Measurements from ENCODE around the gene AK9.
"Not testable (repeated sequence)": the region's sequence is repeated elsewhere in the genome, so short reads cannot be mapped to it uniquely, and the experiment has no call there.

AK9 gene

DNA sequence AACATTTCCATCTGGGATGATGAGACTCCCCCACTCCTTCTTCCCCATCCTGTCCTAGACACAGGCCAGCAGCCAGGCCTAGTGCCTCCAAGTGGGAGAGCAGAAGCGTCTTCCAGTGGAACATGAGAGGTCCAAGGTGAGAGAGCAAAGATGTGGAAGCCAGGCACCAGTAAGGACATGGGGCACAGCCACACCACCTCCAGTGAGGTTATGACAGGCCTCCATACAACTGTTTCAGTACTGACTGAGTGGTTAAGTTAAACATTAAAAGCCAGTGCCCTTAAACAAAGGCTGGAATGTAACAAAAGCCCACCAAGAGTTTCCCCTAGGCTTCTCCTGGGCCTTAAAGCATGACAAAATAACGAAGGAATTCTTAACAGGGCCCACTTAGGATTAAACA is 213.3 kb downstream of the AK9 start:
- DNase-seq: no peak

DNA sequence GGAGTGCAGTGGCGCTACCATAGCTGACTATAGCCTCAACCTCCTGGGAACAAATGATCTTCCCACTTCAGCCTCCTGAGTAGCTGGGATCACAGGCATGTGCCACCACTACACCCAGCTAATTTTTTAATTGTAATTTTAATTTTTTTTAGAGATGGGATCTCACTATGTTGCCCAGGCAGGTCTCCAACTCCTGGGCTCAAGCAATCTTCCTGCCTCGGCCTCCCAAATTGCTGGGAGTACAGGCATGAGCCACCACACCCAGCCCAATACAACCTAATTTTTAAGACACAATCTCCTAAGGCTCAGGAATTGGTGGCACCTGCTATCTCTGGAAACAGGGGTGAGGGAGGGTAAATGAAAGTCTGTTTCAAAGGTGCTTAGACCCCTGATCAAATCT is 213.8 kb downstream of the AK9 start:
- no peak for DNase-seq

DNA sequence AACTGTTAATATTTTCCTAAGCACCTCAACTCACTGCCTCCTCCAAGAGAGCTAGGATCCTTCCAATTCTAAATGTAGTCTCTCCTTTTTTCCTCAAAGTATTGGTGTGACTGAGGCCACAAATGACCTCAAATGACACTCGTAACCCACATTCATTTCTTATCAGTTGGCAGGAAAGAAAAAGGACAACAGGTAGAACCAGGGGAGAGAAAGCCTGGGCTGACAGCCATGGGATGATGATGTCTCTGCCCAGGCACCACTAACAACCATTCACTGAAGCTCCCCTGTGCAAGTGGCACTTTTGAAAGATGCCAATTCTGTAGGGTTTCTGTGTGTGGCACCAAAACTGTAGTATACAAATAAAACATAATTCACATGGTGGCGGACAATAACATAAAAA is 215.4 kb downstream of the AK9 start:
- DNase-seq: no peak

DNA sequence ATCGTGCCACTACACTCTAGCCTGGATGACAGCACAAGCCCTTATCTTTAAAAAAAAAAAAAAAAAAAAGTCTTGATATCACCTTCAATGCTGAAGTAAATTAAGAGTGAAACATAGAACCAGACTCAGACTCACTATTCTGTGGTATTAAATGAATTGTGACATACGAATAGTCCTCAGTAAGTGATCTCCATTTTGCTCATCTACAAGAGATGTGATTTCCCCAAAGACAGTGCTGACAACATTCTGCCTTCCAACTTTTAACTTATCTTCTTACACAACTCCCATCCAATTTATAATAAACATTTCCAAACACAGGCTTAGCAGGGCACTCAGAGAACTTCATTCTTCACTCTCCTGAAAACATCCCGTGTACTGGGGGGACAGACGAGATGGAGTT is 216.0 kb downstream of the AK9 start:
- DNase-seq: no peak

DNA sequence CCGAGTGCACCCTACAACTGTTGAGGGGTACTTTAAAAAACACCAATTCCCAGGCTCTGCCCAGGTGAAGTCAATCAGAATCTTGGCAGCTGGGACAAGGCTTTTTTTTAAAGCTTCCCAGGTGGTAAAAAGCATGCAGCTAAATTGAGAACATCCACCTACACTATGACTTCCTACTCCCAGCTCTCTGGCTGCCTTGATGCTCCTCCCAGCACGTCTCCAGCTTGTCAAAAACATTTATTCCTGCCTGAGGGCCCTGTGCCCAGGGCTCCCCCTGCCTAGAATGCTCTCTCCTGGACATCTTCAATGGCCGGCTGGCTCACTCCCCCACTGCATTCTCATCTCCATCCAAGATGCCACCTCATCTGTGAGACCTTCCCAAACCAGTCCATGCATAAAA is 217.9 kb downstream of the AK9 start:
- no peak for DNase-seq

DNA sequence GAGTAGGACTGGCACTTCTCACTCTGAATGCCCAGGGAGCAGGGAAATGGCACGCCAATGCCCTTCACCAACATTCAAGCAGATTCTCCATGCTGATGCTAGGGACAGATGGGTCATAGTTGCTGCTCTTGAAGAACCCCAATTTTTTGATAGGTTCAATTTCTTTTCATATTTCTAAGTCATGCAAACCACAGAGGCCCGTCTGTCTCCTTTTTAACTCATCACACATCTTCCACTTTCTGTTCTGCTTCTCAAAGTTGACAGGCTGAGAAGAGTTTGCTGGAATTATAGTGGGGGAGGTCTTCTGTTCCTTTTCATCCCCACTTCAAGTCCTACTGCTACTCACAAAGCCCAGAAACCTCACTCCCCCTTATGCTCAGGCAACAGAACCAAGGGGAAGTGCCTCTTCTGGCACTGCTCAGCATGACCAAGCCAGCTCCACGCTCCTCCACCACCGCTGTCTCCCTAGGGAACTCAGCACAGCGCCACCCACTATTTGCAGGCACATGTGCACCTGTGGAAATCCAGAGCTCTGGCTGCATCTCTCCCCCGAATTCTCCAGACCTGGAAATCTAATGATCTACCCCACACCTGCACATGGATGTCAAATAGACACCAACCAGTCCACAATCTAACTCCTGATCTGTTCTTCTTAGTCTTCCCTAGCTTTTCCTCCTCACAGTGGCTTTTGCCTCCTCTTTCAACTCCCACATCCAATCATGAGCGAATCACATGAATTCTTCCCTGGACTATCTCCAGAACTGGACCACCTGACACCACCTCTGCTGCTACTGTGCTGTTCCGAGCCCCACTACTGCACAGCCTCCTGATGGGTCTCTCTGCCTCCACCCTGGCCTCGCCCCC is 218.6 kb downstream of the AK9 start:
- no peak for DNase-seq

DNA sequence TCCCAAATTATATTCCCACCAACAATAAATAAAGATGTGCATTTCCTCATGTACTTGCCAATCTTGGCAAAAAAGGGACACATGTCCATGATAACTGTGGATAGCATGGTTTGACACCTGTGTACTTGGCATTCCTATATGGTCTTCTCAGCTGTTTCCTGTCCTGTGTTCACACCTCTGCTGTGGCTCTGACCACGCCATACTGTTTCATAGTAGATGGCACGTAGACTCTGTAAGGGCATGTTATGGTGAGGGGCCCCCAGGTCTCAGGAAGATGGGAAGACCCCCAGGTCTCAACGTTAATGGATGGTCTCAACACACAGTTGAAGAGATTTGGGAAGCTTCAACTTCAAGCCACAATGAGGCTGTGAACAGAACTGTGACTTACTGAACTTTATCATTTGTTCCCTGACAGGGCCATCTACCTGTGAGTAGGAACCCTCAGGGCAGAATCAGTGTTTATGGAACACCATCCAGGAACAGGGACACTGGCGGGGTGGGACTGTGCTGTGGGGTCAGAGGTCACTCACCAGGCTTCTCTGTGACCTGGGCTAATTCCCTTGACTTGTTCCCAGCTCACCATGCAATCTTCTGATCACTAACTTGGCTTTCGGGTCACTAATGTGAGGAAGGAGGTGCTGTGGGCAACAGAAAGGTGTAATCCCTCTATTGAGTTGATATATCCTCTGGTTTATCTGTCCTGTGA is 219.7 kb downstream of the AK9 start:
- no peak for DNase-seq

DNA sequence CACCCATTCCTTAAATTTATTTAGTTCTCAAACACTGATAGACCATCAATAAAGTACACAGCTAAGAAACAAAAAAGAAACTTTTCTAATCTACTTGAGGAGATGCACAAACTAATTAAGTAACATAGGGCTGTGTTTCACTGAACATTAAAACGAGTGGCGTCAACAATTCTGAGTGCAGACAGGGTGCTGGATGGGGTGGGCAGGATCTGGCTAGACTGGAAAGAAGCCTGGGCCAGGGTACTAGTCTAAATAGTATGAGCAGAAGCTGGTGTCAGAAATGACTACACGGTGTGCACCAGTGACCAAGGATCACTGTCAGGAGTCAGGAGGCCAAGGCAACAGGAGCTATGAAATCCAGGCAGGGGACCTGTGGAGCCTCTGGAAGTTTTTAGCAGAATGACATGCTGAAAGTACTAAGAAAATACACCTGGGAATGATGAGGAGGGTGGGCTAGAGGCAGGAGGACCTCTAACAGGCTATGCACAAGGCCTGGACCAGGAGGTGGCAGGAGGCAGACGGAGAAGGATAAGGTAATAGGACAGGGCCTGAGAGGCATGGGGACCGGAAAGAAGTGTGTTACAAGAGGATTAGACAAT is 221.3 kb downstream of the AK9 start:
- DNase-seq: no peak

DNA sequence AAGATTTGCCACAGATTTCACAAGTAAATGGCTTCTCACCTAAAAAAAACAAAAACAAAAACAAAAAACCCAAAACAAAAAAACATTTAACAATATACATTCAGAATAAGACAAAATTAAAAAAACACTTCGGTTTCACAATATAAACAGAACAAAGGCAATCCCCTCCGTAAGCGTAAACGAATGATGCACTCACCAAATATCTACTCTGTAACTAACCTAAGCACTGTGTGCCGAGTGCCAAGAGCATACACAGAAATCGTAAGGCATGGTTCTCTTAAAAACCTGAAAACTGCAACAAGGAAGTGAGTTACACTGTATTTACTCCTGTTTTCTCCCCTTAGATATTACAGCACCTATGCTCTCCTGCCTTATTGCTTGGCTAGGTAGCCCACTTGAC is 223.3 kb downstream of the AK9 start:
- DNase-seq: no peak

DNA sequence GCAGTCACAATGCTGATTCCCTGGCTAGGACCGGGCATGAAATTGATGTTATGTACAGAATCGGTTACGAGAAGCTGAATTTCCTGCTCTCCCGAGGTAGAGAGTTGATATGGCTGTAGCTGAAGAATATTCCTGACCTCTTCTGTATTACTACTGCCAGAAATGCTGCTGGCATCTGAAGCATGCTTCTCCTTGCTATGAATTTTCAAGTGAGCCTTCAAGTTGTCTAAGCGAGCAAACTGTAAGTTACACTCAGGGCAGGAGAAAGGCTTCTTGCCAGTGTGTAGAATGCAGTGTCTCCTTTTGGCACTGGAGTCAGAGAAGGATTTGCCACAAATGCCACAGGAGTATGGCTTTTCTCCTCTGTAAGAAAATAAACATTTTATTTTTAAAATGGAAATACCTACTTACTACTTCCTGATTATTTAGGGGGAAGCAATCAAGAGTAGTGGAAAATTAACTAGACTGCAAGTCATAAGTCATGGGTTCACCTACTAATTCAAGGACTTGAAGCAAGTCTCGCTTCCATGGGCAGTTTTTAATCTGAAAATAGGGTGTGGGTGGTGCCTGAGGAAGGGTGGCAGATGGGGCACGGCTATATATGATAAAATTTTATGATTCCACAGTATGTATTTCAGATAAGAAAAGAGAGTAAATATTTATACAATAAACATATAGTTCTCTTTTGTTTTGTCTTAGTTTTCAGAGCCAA is 224.6 kb downstream of the AK9 start:
- DNase-seq: no peak

DNA sequence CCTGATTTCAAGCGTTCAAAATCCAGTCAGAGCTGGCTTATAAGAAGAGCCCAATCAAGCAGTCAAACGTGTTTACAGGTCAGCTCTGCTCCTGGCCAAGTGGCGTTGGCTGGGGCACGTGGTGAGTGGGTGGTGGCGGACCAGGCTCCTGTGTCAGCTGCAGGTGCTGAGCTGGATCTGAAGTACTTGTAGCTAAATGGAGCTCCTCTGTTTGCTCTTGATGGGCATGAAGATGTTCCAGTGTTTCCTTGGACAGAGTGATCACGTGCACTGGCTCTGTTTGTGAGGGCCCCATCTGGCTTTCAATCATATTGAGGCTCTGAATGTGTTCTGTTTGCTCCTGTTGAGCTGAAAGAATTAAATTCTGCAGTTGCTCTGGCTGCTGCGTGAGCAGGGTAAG is 225.2 kb downstream of the AK9 start:
- DNase-seq: peak; percentile 57

DNA sequence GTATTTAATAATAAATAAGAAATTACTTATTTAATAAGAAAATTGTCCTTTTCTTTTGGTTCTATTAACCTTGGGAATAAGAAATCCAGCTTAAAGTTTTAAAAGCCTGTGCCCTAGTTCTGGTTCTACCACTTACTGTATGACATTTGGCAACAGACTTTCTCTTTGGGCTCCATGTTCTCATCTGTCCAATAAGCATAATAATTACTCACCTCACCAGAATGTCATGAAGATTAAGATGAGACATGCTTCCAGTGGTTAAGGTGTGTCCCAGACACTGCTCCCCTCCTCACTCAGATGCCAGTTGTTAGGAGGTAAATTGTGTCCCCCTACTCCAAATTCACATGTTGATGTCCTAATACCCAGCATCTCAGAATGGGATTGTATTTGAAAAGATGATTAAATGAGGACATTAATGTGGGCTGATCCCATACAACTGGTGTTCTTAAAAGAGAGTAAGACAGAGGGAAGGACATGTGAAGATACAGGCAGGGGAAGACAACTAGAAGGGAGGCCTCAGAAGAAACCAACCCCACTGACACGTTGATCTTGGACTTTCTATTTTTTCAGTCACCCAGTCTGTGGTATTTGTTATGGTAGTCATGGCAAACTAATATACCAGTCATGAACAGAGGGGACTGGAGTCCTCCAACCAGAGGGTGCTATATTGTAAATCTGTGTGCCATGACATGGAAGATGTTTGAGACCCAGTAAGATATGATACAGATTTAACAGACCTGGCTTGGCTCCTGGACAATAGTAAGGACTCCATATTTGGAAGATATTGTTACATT is 229.1 kb downstream of the AK9 start:
- no peak for DNase-seq

DNA sequence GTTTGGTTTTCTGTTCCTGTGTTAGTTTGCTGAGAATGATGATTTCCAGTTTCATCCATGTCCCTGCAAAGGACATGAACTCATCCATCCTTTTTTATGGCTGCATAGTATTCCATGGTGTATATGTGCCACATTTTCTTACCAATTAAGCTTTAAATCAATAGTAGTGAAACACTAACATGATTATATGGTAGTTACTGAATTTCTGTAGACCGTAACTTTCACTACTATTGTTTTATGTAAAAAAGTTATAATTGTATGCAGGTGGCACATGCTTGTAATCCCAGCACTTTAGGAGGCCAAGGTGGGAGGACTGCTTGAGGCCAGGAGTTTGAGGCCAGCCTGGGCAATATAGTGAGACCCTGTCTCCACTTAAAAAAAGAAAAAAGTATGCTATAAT is 229.8 kb downstream of the AK9 start:
- not testable (repeated sequence) for DNase-seq

DNA sequence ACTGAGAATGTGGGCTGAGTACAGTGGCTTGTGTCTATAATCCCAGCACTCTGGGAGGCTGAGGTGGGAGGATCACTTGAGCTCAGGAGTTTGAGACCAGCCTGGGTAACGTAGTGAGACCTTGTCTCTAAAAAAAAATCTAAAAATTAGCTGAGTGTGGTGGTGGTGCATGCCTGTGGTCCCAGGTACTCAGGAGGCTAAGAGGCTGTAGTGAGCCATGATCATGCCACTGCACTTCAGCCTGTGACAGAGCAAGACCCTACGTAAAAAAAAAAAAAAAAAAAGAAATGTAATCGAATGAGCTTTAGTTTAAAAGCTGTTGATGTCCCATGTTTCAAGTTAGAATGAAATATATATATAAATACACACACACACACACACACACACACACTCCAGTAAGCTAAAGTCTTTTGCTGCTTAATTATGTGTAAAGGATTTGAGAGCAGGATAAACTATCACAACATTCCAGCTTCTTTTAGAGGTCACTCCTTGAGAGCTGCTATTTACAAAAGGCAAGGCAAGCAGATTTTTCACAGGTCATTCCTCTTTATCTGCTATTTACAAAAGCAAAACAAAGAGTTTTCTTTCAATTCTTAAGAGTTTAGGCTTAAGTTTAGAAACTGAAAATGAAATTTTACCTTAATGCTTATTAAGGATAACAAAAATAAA is 230.7 kb downstream of the AK9 start:
- DNase-seq: no peak

DNA sequence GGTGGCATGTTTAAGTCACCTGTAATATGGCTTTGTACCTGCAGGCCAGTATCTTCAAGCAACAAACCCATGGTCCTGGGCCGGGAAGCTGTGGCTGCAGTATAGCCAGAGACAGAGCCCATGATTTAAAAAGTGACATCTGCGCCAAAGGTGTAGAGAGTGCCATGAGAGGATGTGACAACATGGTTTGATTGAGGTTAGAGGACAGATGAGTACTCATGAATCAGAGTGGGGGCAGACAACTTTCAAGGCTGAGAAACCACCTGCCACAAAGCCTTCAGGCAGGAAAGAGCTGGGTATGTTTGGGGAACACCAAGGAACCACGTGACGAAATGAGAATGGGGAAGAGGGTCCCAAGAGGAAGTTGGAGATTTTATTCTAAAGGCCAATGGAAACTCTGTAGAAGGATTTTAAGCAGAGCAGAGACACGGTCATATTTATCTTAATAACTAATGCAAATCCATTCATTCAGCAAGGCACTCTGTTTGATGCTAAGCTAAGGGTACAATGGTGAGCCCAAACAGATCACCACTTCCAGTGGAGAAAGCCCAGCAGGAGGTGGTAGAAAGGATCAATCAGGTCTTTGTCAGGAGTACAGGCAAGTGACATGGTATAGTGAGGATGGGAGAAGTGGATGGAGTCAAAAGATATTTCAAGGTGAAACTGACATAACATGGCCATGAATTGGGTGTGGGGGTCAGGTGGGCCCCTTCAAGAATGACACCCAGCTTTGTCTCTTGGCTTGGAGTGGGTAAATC is 232.0 kb downstream of the AK9 start:
- DNase-seq: peak; percentile 24

DNA sequence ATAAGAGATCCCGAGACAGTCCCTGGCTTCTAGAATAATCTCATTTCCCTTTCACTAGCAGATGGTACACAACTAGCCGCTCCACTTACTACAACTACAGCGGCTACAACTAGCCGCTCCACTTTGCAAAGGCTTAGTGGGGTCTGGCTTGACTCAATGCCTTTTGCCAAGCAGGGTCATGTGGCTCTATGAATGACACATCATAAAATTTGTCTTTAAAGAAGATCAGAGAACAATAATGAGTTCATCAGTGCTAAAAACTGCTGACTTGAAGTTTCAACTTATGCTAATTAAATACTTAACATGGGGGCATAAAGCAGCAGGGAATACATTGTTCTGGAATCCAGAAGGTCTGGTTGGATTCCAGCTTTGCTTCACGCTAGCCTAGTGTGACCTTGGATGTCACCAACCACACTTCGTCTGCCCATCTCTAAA is 233.4 kb downstream of the AK9 start:
- DNase-seq: no peak

DNA sequence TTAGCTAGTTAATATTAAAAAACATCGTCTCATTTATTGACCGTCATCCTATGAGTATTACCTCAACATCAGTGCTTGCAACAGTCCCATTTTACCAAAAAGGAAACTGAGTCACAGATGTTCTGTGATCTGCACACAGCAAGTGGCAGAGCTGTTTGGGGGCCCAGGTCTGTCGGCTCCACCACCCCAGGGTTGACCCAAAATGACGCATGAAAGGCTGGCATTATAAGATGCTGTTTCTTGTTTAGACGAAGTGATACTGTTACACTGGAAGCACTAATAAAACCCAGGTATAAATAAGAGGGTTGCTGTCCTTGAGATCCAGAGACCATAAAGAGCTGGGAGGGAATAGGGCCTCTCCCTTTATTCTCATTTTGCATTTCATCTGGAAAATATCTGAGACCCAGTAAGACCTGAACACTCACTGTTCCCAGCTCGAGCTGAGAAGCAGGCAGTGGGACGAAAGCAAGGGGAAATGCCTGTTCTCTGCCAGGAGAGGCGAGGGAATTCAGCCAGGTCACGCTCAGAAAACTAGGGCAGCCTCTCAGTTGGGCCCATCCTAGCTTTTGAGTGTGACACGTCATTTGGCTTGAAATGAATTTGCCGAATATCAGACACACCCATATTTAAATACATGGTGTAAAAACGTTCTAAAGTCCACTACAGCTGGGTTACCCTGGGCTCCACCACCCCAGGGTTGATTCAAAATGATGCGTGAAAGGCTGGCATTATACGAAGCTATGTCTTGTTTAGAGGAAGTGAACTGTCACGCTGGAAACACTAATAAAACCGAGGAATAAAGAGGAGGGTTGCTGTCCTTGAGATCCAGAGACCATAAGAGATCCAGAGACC is 234.1 kb downstream of the AK9 start:
- no peak for DNase-seq

DNA sequence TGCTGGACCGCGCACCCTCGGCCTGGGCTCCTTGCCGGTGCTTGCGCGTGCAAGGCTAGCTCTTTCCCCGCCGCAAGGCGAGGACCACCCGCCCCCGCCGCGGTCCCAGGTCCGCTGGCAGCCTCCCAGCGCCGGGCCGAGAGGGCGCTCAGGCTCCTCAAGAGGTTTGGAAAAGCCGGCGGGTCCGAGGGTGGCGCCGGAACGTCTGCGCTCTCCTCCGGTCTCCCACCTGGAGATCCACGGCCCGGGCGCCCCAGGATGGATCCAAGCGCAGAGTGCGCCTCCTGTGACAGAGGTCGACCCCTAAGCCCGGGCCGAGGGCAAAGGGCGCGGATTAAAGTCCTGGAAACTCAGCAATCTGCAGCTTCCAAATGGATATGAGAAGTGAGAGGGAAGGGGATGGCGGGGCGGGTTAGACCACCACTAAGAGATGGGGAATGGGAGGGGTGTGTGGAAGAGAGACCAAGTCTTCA is 234.9 kb downstream of the AK9 start:
- DNase-seq: no peak

DNA sequence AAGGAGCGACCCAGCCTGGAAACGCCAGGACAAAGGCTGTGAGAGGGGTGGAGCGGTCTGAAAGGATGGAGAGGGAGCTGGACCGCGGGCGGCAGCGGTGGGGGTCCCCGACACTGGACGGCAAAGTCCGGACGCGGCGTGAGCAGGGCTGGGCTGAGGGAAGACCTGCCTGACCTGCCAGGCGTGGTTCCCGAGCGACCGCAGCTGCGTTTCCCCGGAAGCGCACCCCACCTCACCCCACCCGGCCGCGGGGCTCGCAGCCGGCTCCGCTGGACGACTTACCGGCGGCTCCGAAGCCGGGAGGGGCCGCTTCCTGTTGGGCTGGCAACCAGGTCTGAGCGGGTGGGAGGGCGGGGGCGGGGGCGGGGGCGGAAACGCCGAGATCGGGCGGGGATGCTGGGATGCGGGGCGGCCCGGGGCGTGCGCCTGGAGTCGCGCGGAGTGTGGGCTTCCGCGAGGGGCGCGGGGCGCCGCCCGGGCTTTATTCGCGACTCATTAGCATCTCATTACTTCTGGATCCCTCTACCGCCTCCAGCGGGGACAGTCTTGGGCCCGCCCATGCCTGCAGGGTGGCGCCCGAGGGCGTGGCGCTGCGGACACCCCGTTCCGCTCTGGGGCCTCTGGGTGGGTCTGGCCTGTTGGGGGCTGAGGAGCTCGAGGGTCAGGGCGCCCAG is 235.4 kb downstream of the AK9 start, which contains the start of gene MICAL1:
Gene MICAL1, minus strand, starts transcription at position 336 of the 674 bp plus-strand sequence. CDS start 1,576 bp downstream, outside the sequence.
- no peak for DNase-seq
